H54 (cell line): Measurements from ENCODE around the gene LETM1.

ENCODE experiments used
- DNase-seq: peaks from one replicate; pipeline ENCODE4 v3.0.0; 2011; ENCODE audit warnings: low spot score, mixed read lengths; ENCODE audit not compliant: insufficient read length
- FAIRE-seq: peaks from 3 replicates; lab custom pipeline; 2011; peaks lifted over from hg19 to GRCh38; lab: Jason Lieb, UNC
- POLR2A ChIP-seq: IDR thresholded peaks from 2 replicates; pipeline ENCODE4 v1.6.1; 2011; ENCODE audit warnings: low read depth, mild to moderate bottlenecking, low read length

LETM1 gene

GRCh38 chr4:1798580-1799386 lies 57.2 kb downstream of the LETM1 start:
- no peak for FAIRE-seq
- TF ChIP-seq POLR2A = no peak
- no peak for DNase-seq

GRCh38 chr4:1797861-1798579 lies 57.9 kb downstream of the LETM1 start:
- FAIRE-seq = no peak
- no peak for TF ChIP-seq POLR2A
- DNase-seq = no peak

GRCh38 chr4:1797298-1797860 lies 58.6 kb downstream of the LETM1 start:
- TF ChIP-seq POLR2A = no peak
- FAIRE-seq (no peak), DNase-seq (no peak)

GRCh38 chr4:1796486-1797204 lies 59.3 kb downstream of the LETM1 start:
- no peak for DNase-seq
- no peak for TF ChIP-seq POLR2A
- no peak for FAIRE-seq

GRCh38 chr4:1795299-1796195 lies 60.4 kb downstream of the LETM1 start:
- TF ChIP-seq POLR2A = no peak
- DNase-seq (no peak), FAIRE-seq (no peak)

GRCh38 chr4:1794809-1795298 lies 61.1 kb downstream of the LETM1 start:
- DNase-seq (no peak), FAIRE-seq (no peak)
- TF ChIP-seq POLR2A = no peak

- FAIRE-seq = no peak
- DNase-seq = no peak
- no peak for TF ChIP-seq POLR2A
Observed at GRCh38 chr4:1793940-1794808, 61.8 kb downstream of the LETM1 start.

GRCh38 chr4:1793496-1793840 lies 62.5 kb downstream of the LETM1 start:
- TF ChIP-seq POLR2A = no peak
- peak; percentile 63 for DNase-seq
- no peak for FAIRE-seq

- DNase-seq (peak; percentile 74), FAIRE-seq (no peak)
- peak; percentile 98 for TF ChIP-seq POLR2A
Observed at GRCh38 chr4:1792832-1793495, 63.0 kb downstream of the LETM1 start, which contains the start of gene FGFR3. Gene FGFR3 (plus strand): TSS chr4:1793293. CDS start chr4:1793935, 642 bp downstream.

- no peak for DNase-seq
- FAIRE-seq = no peak
- no peak for TF ChIP-seq POLR2A
Observed at GRCh38 chr4:1792158-1792831, 63.7 kb downstream of the LETM1 start.

GRCh38 chr4:1790005-1790404 lies 66.0 kb downstream of the LETM1 start:
- DNase-seq (no peak), FAIRE-seq (no peak)
- no peak for TF ChIP-seq POLR2A
